OCI-LY7 (cell line): ENCODE data around the gene NPNT. TPM values are rescaled to one million over a fixed set of nuclear protein-coding genes. Genes with fewer than 3 reads are reported as not detected.

ENCODE experiments used
- BruUV-seq: library from RNA; stranded (reverse); fragments of 400-500 nt; replicated peaks from 2 replicates; lab custom pipeline; 2021; lab: Mats Ljungman, UMichigan
- CTCF ChIA-PET: fragments of 300-600 bp; sonication (Branson Sonifier 250); formaldehyde crosslinking; loops from one replicate; lab custom pipeline; 2022; ENCODE audit warnings: antibody characterized with exemption; ENCODE audit not compliant: unreplicated experiment; lab: Charles Lee
- POLR2A ChIA-PET: fragments of 300-600 bp; sonication (Branson Sonifier 250); formaldehyde crosslinking; loops from one replicate; lab custom pipeline; 2022; ENCODE audit warnings: antibody characterized with exemption; lab: Charles Lee
- DNase-seq: peaks from one replicate; pipeline ENCODE4 v3.0.0-alpha.2; 2015; ENCODE audit warnings: low spot score
- H2AFZ ChIP-seq: fragments of 200-600 bp; sonication (generic), shearing (Covaris generic); 2 replicates; pipeline ENCODE4 v1.6.1; 2014; ENCODE audit warnings: mild to moderate bottlenecking, antibody characterized with exemption, low read length, moderate library complexity
- H3K27ac ChIP-seq: fragments of 200-600 bp; sonication (generic); 2 replicates; pipeline ENCODE4 v1.5.1; 2014; ENCODE audit warnings: mixed run types, low read depth, mild to moderate bottlenecking, moderate library complexity, low read length, inconsistent platforms; ENCODE audit not compliant: poor library complexity, severe bottlenecking
- H3K36me3 ChIP-seq: fragments of 200-600 bp; sonication (generic); 2 replicates; pipeline ENCODE4 v1.6.1; 2014; ENCODE audit warnings: mild to moderate bottlenecking, antibody characterized with exemption, low read length, moderate library complexity, mixed read lengths; ENCODE audit not compliant: insufficient read depth
- H3K4me1 ChIP-seq: fragments of 200-600 bp; sonication (generic); 2 replicates; pipeline ENCODE4 v1.5.1; 2014; ENCODE audit warnings: mild to moderate bottlenecking, low read length; ENCODE audit not compliant: insufficient read depth, poor library complexity, severe bottlenecking
- H3K4me2 ChIP-seq: fragments of 200-600 bp; sonication (generic); 2 replicates; pipeline ENCODE4 v1.6.1; 2014; ENCODE audit warnings: mild to moderate bottlenecking, low read length
- H3K4me3 ChIP-seq: fragments of 200-600 bp; sonication (generic); 2 replicates; pipeline ENCODE4 v1.5.1; 2014; ENCODE audit warnings: mild to moderate bottlenecking, low read depth, low read length; ENCODE audit not compliant: poor library complexity, severe bottlenecking
- H3K79me2 ChIP-seq: fragments of 200-600 bp; sonication (generic); 2 replicates; pipeline ENCODE4 v1.6.1; 2016; ENCODE audit warnings: low read depth, mild to moderate bottlenecking, low read length, moderate library complexity, mixed read lengths; ENCODE audit not compliant: insufficient read depth
- H3K9me2 ChIP-seq: fragments of 200-600 bp; sonication (generic); 2 replicates; pipeline ENCODE4 v1.6.1; 2016; ENCODE audit warnings: mild to moderate bottlenecking, low read length, mixed read lengths; ENCODE audit not compliant: insufficient read depth
- H3K9me3 ChIP-seq: fragments of 200-600 bp; sonication (generic); 2 replicates; pipeline ENCODE4 v1.6.1; 2014; ENCODE audit warnings: mild to moderate bottlenecking, mixed run types, low read length, mixed read lengths
- H4K20me1 ChIP-seq: fragments of 200-600 bp; sonication (generic); 2 replicates; pipeline ENCODE4 v1.6.1; 2014; ENCODE audit warnings: mild to moderate bottlenecking, antibody characterized with exemption, low read length, moderate library complexity, mixed read lengths; ENCODE audit not compliant: insufficient read depth
- CTCF ChIP-seq: fragments of 200-600 bp; sonication (generic); conservative IDR thresholded peaks from 2 replicates; pipeline ENCODE4 v1.5.1; 2014; ENCODE audit warnings: mild to moderate bottlenecking, antibody characterized with exemption, low read length, moderate library complexity, mixed read lengths
- EZH2phosphoT487 ChIP-seq: fragments of 200-600 bp; sonication (generic); IDR thresholded peaks from 2 replicates; pipeline ENCODE4 v1.6.1; 2018; ENCODE audit warnings: low read depth, borderline replicate concordance, mild to moderate bottlenecking, mixed run types, antibody characterized with exemption, low read length, moderate library complexity, mixed read lengths
- intact Hi-C: fragments of 100-400 bp; cut with micrococcal nuclease; formaldehyde crosslinking; loops from one replicate; pipeline ENCODE4 v1.10.0; 2022; ENCODE audit not compliant: unreplicated experiment
- total RNA-seq, 2 experiments: library from RNA; depleted of rRNA in 1 of 2; stranded (reverse); fragments of >200 nt in 1 of 2; shearing (Covaris generic) in 1 of 2; gene quantifications; 2 replicates each; pipeline ENCODE4 v1.2.3, GENCODE V29; 2014 to 2022

The NPNT gene
- total RNA-seq, 2 experiments from 2014 or later: not detected

- POLR2A ChIA-PET: interaction anchor here (1.2 kb wide), 1 partner anchor 14 kb away, joined by 3 read pairs; no protein-coding TSS in a partner anchor
- Histone ChIP-seq H2AFZ (no peak overlapping the region), H3K79me2 (no peaks in the 10 kb centered on the region), H3K4me1 (no peaks in the 10 kb centered on the region), H3K36me3 (no peaks in the 10 kb centered on the region), H3K27ac (no peak overlapping the region), H3K4me2 (no peak overlapping the region), H3K4me3 (no peak overlapping the region), H3K9me2 (no peaks in the 10 kb centered on the region), H3K9me3 (no peaks in the 10 kb centered on the region), H4K20me1 (no peaks in the 10 kb centered on the region)
- TF ChIP-seq CTCF (no peak), EZH2phosphoT487 (no peak)
- CTCF ChIA-PET: no interaction called here
- DNase-seq: no peak
- intact Hi-C loops: no loop called here
- no TSS peak for BruUV-seq
Measured at GRCh38 chr4:105979506-105979905, 84.2 kb downstream of the NPNT start.

- intact Hi-C loops: no loop called here
- Histone ChIP-seq H2AFZ (no peak overlapping the region), H3K36me3 (no peaks in the 10 kb centered on the region), H4K20me1 (no peaks in the 10 kb centered on the region), H3K9me2 (no peaks in the 10 kb centered on the region), H3K4me3 (no peak overlapping the region), H3K9me3 (no peaks in the 10 kb centered on the region), H3K4me1 (no peaks in the 10 kb centered on the region), H3K79me2 (no peaks in the 10 kb centered on the region), H3K27ac (no peak overlapping the region), H3K4me2 (no peak overlapping the region)
- DNase-seq: no peak
- TF ChIP-seq CTCF (no peak), EZH2phosphoT487 (no peak)
- POLR2A ChIA-PET: no interaction called here
- CTCF ChIA-PET: no interaction called here
- no TSS peak for BruUV-seq
Measured at GRCh38 chr4:105988671-105989070, 93.4 kb downstream of the NPNT start.

DNA sequence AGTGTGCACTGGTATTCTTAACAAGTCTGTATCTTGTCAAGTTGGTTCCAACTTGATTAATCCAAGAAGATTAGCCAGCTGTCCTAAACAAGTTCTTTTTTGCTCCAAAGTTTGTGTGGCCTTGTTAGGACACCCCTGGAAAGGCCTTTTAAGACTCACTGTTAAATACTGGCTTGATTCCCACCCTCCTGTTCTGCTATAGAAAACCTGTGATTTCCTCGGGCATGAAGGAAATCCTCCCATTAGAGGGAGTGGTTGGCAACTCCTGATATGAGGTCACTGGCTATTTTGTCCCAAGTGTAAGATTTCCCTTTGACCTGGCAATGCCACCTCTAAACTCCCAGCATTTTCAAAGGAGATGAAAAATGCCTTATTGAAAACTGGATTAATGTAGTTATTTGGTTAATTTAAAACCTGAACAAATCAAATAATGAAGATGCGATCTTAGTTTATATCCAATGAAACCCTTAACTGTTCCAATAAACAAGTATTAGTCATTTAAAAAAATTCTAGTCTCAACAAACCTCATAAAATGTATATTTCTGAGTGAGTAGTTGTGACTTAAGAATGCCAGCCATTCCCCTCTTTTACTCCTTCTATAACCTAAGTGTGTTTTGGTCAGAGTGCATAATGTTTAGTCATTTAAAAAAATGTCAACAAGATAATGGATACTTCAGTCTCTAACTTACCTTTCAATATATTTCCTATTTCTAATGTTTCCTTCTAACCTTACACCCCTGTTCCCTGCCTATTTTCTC, 94.4 kb downstream of the NPNT start:
- Histone ChIP-seq H3K9me3 (no peaks in the 10 kb centered on the region), H3K4me1 (no peaks in the 10 kb centered on the region), H3K36me3 (no peaks in the 10 kb centered on the region), H3K79me2 (no peaks in the 10 kb centered on the region), H4K20me1 (no peaks in the 10 kb centered on the region), H3K4me2 (no peak overlapping the region), H3K4me3 (no peak overlapping the region), H3K27ac (no peak overlapping the region), H3K9me2 (no peaks in the 10 kb centered on the region), H2AFZ (no peak overlapping the region)
- POLR2A ChIA-PET: no interaction called here
- no peak for DNase-seq
- CTCF ChIA-PET: interaction anchor here (0.6 kb wide), 1 partner anchor 12 kb away, joined by 3 read pairs; no protein-coding TSS in a partner anchor
- TF ChIP-seq CTCF: no peak
- no peak for TF ChIP-seq EZH2phosphoT487
- intact Hi-C loops: no loop called here
- no TSS peak for BruUV-seq
